WTC11 (cell line): ENCODE data around the gene MPST. TPM values are rescaled to one million over a fixed set of nuclear protein-coding genes. Genes with fewer than 3 reads are reported as not detected.

Experiments used
- ATAC-seq: fragments of 200-7000 bp; cut with Tn5 transposase; 2 replicates; pipeline ENCODE4 v1.10.0; 2021; ENCODE audit warnings: mild to moderate bottlenecking, moderate library complexity
- CTCF ChIA-PET: fragments of 300-600 bp; sonication (Branson Sonifier 250); formaldehyde crosslinking; loops from one replicate; lab custom pipeline; 2021; ENCODE audit warnings: antibody characterized with exemption; lab: Charles Lee
- POLR2A ChIA-PET: fragments of 350-600 bp; sonication (Branson Sonifier 250); formaldehyde crosslinking; loops from one replicate; lab custom pipeline; 2021; ENCODE audit warnings: antibody characterized with exemption; lab: Charles Lee
- DNase-seq: peaks from one replicate; pipeline ENCODE4 v3.0.0; 2021; ENCODE audit warnings: low spot score
- H3K27ac Mint-ChIP-seq: 2 replicates; pipeline ENCODE4 v1.8.0; 2021; ENCODE audit warnings: mixed read lengths
- H3K27me3 Mint-ChIP-seq: 2 replicates; pipeline ENCODE4 v1.8.0; 2021; ENCODE audit warnings: low read depth, mild to moderate bottlenecking, moderate library complexity, mixed read lengths
- H3K36me3 Mint-ChIP-seq: 2 replicates; pipeline ENCODE4 v1.8.0; 2021; ENCODE audit warnings: mixed read lengths
- H3K4me1 Mint-ChIP-seq: 2 replicates; pipeline ENCODE4 v1.8.0; 2022; ENCODE audit warnings: mixed read lengths
- H3K4me3 Mint-ChIP-seq: 2 replicates; pipeline ENCODE4 v1.8.0; 2021; ENCODE audit warnings: mild to moderate bottlenecking, moderate library complexity, mixed read lengths
- H3K9me3 Mint-ChIP-seq: 2 replicates; pipeline ENCODE4 v1.8.0; 2021; ENCODE audit warnings: mixed read lengths
- ATF1 ChIP-seq: sonication (generic); formaldehyde crosslinking; IDR thresholded peaks from 2 replicates; pipeline ENCODE4 v1.8.1; 2023; ENCODE audit warnings: mild to moderate bottlenecking, moderate library complexity, missing genetic modification reagents
- CBFB ChIP-seq: sonication (generic); formaldehyde crosslinking; IDR thresholded peaks from 2 replicates; pipeline ENCODE4 v1.8.1; 2022; ENCODE audit warnings: mild to moderate bottlenecking, low read depth, missing genetic modification reagents
- ELF4 ChIP-seq: sonication (generic); formaldehyde crosslinking; IDR thresholded peaks from 2 replicates; pipeline ENCODE4 v1.8.1; 2022; ENCODE audit warnings: low read depth, mild to moderate bottlenecking, moderate library complexity, missing genetic modification reagents
- FOXJ3 ChIP-seq: sonication (generic); formaldehyde crosslinking; IDR thresholded peaks from 2 replicates; pipeline ENCODE4 v1.9.0; 2021; ENCODE audit warnings: missing genetic modification reagents, mild to moderate bottlenecking, borderline replicate concordance
- FOXK1 ChIP-seq: sonication (generic); formaldehyde crosslinking; IDR thresholded peaks from 2 replicates; pipeline ENCODE4 v1.8.0; 2022; ENCODE audit warnings: mild to moderate bottlenecking, moderate library complexity, missing genetic modification reagents
- GTF2I ChIP-seq: fragments of 250-450 bp; sonication (Bioruptor Pico); conservative IDR thresholded peaks from 2 replicates; pipeline ENCODE4 v1.4.0; 2021; ENCODE audit warnings: mild to moderate bottlenecking
- HMGA2 ChIP-seq: fragments of 250-450 bp; sonication (Bioruptor Pico); IDR thresholded peaks from 2 replicates; pipeline ENCODE4 v1.4.0; 2021; ENCODE audit warnings: mild to moderate bottlenecking, moderate library complexity
- SMAD3 ChIP-seq: sonication (generic); formaldehyde crosslinking; IDR thresholded peaks from 2 replicates; pipeline ENCODE4 v1.8.0; 2022; ENCODE audit warnings: missing genetic modification reagents, mild to moderate bottlenecking, borderline replicate concordance
- TP53 ChIP-seq: sonication (generic); formaldehyde crosslinking; IDR thresholded peaks from 2 replicates; pipeline ENCODE4 v1.8.1; 2023; ENCODE audit warnings: mild to moderate bottlenecking, missing genetic modification reagents
- ZNF263 ChIP-seq: sonication (generic); formaldehyde crosslinking; IDR thresholded peaks from 2 replicates; pipeline ENCODE4 v1.8.1; 2022; ENCODE audit warnings: low read depth, mild to moderate bottlenecking, moderate library complexity, missing genetic modification reagents
- ZNF396 ChIP-seq: fragments of 250-450 bp; sonication (Bioruptor Pico); IDR thresholded peaks from 2 replicates; pipeline ENCODE4 v1.8.0; 2021; ENCODE audit warnings: mild to moderate bottlenecking, moderate library complexity, borderline replicate concordance
- ZNF423 ChIP-seq: fragments of 250-450 bp; sonication (Bioruptor Pico); IDR thresholded peaks from 2 replicates; pipeline ENCODE4 v2.1.2; 2022; ENCODE audit warnings: mild to moderate bottlenecking, moderate library complexity
- total RNA-seq: library from RNA; stranded (reverse); gene quantifications from 3 replicates; pipeline ENCODE4 v1.2.3, GENCODE V29; 2021
- TF ChIP-seq, protein P1 (sequence below): fragments of 250-450 bp; sonication (Bioruptor Pico); IDR thresholded peaks from 2 replicates; pipeline ENCODE4 v1.9.0; 2021; ENCODE audit warnings: mild to moderate bottlenecking, borderline replicate concordance
- TF ChIP-seq, protein P2 (sequence below): sonication (generic); formaldehyde crosslinking; IDR thresholded peaks from 2 replicates; pipeline ENCODE4 v1.8.1; 2023; ENCODE audit warnings: mild to moderate bottlenecking, missing genetic modification reagents, borderline replicate concordance
- TF ChIP-seq, protein P3 (sequence below): sonication (generic); formaldehyde crosslinking; IDR thresholded peaks from 2 replicates; pipeline ENCODE4 v1.8.1; 2022; ENCODE audit warnings: mild to moderate bottlenecking, moderate library complexity, missing genetic modification reagents
- TF ChIP-seq, protein P4 (sequence below): fragments of 250-450 bp; sonication (Bioruptor Pico); IDR thresholded peaks from 2 replicates; pipeline ENCODE4 v1.9.0; 2021; ENCODE audit warnings: mild to moderate bottlenecking
- TF ChIP-seq, protein P5 (sequence below): sonication (generic); formaldehyde crosslinking; IDR thresholded peaks from 2 replicates; pipeline ENCODE4 v1.8.0; 2023; ENCODE audit warnings: missing genetic modification reagents, mild to moderate bottlenecking, borderline replicate concordance

MPST gene
- total RNA-seq, 1 experiment from 2014 or later, result 86.6 TPM

DNA sequence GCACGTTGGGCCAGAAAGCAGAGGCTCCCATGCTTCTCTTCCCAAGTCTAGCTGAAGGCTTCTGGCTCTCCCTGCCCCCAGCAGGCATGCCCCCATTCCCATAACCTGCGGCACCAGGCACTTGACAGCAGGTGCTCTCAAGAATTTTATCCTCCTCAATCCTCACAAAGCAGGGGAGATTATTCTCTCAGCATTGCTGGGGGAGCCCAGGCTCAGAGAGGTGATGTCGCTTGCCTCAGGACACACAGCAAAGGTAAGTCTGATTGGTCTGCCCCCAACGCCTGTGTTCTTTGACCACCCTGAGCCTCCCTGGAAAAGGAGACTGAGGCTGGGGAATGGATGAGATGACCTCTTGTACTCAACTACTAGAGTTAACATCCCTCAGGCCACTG is 5.1 kb upstream of the MPST start (continued):
- TF ChIP-seq, protein P1, sequence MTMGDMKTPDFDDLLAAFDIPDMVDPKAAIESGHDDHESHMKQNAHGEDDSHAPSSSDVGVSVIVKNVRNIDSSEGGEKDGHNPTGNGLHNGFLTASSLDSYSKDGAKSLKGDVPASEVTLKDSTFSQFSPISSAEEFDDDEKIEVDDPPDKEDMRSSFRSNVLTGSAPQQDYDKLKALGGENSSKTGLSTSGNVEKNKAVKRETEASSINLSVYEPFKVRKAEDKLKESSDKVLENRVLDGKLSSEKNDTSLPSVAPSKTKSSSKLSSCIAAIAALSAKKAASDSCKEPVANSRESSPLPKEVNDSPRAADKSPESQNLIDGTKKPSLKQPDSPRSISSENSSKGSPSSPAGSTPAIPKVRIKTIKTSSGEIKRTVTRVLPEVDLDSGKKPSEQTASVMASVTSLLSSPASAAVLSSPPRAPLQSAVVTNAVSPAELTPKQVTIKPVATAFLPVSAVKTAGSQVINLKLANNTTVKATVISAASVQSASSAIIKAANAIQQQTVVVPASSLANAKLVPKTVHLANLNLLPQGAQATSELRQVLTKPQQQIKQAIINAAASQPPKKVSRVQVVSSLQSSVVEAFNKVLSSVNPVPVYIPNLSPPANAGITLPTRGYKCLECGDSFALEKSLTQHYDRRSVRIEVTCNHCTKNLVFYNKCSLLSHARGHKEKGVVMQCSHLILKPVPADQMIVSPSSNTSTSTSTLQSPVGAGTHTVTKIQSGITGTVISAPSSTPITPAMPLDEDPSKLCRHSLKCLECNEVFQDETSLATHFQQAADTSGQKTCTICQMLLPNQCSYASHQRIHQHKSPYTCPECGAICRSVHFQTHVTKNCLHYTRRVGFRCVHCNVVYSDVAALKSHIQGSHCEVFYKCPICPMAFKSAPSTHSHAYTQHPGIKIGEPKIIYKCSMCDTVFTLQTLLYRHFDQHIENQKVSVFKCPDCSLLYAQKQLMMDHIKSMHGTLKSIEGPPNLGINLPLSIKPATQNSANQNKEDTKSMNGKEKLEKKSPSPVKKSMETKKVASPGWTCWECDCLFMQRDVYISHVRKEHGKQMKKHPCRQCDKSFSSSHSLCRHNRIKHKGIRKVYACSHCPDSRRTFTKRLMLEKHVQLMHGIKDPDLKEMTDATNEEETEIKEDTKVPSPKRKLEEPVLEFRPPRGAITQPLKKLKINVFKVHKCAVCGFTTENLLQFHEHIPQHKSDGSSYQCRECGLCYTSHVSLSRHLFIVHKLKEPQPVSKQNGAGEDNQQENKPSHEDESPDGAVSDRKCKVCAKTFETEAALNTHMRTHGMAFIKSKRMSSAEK (CRISPR knock-in tag), result no peak
- no peak for TF ChIP-seq TP53
- TF ChIP-seq FOXJ3 (CRISPR knock-in tag), result no peak
- TF ChIP-seq GTF2I (CRISPR knock-in tag), result no peak
- no peak for TF ChIP-seq CBFB (CRISPR knock-in tag)
- TF ChIP-seq, protein P2, sequence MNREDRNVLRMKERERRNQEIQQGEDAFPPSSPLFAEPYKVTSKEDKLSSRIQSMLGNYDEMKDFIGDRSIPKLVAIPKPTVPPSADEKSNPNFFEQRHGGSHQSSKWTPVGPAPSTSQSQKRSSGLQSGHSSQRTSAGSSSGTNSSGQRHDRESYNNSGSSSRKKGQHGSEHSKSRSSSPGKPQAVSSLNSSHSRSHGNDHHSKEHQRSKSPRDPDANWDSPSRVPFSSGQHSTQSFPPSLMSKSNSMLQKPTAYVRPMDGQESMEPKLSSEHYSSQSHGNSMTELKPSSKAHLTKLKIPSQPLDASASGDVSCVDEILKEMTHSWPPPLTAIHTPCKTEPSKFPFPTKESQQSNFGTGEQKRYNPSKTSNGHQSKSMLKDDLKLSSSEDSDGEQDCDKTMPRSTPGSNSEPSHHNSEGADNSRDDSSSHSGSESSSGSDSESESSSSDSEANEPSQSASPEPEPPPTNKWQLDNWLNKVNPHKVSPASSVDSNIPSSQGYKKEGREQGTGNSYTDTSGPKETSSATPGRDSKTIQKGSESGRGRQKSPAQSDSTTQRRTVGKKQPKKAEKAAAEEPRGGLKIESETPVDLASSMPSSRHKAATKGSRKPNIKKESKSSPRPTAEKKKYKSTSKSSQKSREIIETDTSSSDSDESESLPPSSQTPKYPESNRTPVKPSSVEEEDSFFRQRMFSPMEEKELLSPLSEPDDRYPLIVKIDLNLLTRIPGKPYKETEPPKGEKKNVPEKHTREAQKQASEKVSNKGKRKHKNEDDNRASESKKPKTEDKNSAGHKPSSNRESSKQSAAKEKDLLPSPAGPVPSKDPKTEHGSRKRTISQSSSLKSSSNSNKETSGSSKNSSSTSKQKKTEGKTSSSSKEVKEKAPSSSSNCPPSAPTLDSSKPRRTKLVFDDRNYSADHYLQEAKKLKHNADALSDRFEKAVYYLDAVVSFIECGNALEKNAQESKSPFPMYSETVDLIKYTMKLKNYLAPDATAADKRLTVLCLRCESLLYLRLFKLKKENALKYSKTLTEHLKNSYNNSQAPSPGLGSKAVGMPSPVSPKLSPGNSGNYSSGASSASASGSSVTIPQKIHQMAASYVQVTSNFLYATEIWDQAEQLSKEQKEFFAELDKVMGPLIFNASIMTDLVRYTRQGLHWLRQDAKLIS (CRISPR knock-in tag), result no peak
- TF ChIP-seq SMAD3 (CRISPR knock-in tag), result no peak
- no peak for TF ChIP-seq ZNF396 (CRISPR knock-in tag)
- TF ChIP-seq, protein P3, sequence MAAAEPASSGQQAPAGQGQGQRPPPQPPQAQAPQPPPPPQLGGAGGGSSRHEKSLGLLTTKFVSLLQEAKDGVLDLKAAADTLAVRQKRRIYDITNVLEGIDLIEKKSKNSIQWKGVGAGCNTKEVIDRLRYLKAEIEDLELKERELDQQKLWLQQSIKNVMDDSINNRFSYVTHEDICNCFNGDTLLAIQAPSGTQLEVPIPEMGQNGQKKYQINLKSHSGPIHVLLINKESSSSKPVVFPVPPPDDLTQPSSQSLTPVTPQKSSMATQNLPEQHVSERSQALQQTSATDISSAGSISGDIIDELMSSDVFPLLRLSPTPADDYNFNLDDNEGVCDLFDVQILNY (CRISPR knock-in tag), result no peak

DNA sequence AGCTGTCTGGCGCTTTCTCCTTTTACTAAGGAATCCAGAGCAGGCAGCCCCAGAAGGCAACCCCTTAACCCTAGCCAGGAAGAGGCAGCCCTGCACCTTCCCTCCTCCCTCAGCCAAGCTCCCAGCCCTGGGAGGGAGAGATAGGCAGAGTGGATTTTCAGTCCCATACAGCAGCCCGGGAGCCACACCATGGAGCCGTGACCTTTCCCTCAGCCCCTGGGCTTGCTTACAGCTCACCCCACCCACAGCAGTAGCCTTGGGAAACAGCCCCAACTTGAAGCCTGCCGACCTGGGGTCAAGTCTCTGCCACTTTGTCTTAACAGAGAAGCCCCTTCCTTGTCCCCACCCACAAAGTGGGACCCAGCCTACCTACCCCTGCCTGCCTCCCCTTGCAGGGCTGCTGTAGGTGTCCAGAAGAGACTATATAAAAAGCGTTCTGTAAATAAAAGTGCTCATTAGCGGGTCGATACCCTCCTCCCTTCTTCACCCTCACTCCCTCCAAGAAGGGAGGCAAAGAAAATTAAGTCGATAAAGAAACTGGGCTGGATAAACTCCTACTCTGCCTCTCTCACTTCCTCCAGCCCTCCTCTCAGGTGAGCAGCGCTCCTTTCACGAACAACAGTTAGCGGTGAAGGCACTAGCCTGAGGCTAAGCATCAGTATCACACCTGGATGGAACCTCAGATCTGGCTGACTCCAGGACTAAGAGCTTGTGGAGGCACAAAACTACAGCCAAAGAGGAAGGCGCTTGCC is 4.5 kb upstream of the MPST start:
- Mint-ChIP-seq H3K36me3 (no peaks in the 10 kb centered on the region; the same call in 1 of the 2 replicates), H3K9me3 (no peaks in the 10 kb centered on the region), H3K27ac (peak overlapping the region; percentile 87), H3K27me3 (peaks cover under 1% of the 10 kb centered on the region), H3K4me3 (no peak overlapping the region), H3K4me1 (peaks cover 16% of the 10 kb centered on the region)
- ChIA-PET CTCF (interaction anchor here (1.0 to 4.9 kb wide), 6 partner anchors 16 to 185 kb away, joined by 3 to 13 read pairs (median 4); no protein-coding TSS in a partner anchor), POLR2A (no interaction called here)
- ATAC-seq (no peak), DNase-seq (no peak)
- TF ChIP-seq ELF4 (CRISPR knock-in tag) (no peak), FOXK1 (CRISPR knock-in tag) (no peak), ZNF423 (CRISPR knock-in tag) (no peak), ZNF263 (CRISPR knock-in tag) (no peak), FOXJ3 (CRISPR knock-in tag) (no peak), ZNF396 (CRISPR knock-in tag) (no peak), ATF1 (CRISPR knock-in tag) (no peak), HMGA2 (CRISPR knock-in tag) (no peak)
- TF ChIP-seq, protein P4, sequence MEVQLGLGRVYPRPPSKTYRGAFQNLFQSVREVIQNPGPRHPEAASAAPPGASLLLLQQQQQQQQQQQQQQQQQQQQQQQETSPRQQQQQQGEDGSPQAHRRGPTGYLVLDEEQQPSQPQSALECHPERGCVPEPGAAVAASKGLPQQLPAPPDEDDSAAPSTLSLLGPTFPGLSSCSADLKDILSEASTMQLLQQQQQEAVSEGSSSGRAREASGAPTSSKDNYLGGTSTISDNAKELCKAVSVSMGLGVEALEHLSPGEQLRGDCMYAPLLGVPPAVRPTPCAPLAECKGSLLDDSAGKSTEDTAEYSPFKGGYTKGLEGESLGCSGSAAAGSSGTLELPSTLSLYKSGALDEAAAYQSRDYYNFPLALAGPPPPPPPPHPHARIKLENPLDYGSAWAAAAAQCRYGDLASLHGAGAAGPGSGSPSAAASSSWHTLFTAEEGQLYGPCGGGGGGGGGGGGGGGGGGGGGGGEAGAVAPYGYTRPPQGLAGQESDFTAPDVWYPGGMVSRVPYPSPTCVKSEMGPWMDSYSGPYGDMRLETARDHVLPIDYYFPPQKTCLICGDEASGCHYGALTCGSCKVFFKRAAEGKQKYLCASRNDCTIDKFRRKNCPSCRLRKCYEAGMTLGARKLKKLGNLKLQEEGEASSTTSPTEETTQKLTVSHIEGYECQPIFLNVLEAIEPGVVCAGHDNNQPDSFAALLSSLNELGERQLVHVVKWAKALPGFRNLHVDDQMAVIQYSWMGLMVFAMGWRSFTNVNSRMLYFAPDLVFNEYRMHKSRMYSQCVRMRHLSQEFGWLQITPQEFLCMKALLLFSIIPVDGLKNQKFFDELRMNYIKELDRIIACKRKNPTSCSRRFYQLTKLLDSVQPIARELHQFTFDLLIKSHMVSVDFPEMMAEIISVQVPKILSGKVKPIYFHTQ, result no peak
- TF ChIP-seq, protein P5, sequence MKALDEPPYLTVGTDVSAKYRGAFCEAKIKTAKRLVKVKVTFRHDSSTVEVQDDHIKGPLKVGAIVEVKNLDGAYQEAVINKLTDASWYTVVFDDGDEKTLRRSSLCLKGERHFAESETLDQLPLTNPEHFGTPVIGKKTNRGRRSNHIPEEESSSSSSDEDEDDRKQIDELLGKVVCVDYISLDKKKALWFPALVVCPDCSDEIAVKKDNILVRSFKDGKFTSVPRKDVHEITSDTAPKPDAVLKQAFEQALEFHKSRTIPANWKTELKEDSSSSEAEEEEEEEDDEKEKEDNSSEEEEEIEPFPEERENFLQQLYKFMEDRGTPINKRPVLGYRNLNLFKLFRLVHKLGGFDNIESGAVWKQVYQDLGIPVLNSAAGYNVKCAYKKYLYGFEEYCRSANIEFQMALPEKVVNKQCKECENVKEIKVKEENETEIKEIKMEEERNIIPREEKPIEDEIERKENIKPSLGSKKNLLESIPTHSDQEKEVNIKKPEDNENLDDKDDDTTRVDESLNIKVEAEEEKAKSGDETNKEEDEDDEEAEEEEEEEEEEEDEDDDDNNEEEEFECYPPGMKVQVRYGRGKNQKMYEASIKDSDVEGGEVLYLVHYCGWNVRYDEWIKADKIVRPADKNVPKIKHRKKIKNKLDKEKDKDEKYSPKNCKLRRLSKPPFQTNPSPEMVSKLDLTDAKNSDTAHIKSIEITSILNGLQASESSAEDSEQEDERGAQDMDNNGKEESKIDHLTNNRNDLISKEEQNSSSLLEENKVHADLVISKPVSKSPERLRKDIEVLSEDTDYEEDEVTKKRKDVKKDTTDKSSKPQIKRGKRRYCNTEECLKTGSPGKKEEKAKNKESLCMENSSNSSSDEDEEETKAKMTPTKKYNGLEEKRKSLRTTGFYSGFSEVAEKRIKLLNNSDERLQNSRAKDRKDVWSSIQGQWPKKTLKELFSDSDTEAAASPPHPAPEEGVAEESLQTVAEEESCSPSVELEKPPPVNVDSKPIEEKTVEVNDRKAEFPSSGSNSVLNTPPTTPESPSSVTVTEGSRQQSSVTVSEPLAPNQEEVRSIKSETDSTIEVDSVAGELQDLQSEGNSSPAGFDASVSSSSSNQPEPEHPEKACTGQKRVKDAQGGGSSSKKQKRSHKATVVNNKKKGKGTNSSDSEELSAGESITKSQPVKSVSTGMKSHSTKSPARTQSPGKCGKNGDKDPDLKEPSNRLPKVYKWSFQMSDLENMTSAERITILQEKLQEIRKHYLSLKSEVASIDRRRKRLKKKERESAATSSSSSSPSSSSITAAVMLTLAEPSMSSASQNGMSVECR, result no peak
